Renal cortex interstitium (tissue), 11 donors: ENCODE results near the gene CPSF2. TPM values are rescaled to one million over a fixed set of nuclear protein-coding genes. Genes with fewer than 3 reads are reported as not detected.
A peak's percentile ranks its signal among the peaks of the same experiment; 100 is the strongest.
"Not testable (repeated sequence)": the region's sequence is repeated elsewhere in the genome, so short reads cannot be mapped to it uniquely, and the experiment has no call there.

Experiments
- DNase-seq, 11 donors: peaks; one replicate each; pipeline ENCODE4 v3.0.0-alpha.2; 2013; ENCODE audit warnings: low read depth in 9 of 11, low spot score in 4 of 11; ENCODE audit errors: extremely low read depth in 1 of 11
- polyA plus RNA-seq, 3 donors: library from polyadenylated mRNA; unstranded; fragments of 120-200 nt; gene quantifications; one replicate each; pipeline ENCODE4 v1.2.1, GENCODE V29; 2013; ENCODE audit not compliant: insufficient read length in 3 of 3

CPSF2 gene
- polyA plus RNA-seq, 3 donors: 54.5 to 77.9 (median 61.1) TPM

- DNase-seq: no peak
Observed at GRCh38 chr14:92207012-92207927, 85.5 kb downstream of the CPSF2 start.

- DNase-seq: no peak
Observed at GRCh38 chr14:92207928-92208265, 86.1 kb downstream of the CPSF2 start.

- DNase-seq: no peak
Observed at GRCh38 chr14:92209141-92209540, 87.4 kb downstream of the CPSF2 start.

GRCh38 chr14:92213125-92213524 is 91.4 kb downstream of the CPSF2 start:
- not testable (repeated sequence) for DNase-seq

- no peak for DNase-seq
Observed at GRCh38 chr14:92215579-92215978, 93.8 kb downstream of the CPSF2 start.

GRCh38 chr14:92217936-92218335 is 96.2 kb downstream of the CPSF2 start:
- peak in 2 of 11 donors; percentile 9 to 17 for DNase-seq

Other genes starting within 250 kb of the CPSF2 start
- gene FBLN5, start 174.3 kb upstream of the CPSF2 start, polyA plus RNA-seq: 100 to 1,000 TPM; 131 to 166 (median 163) TPM
- gene TRIP11, start 81.9 kb upstream of the CPSF2 start, polyA plus RNA-seq: 10 to 100 TPM; 33.2 to 44.3 (median 37.4) TPM
- gene ATXN3, start 15.4 kb upstream of the CPSF2 start, polyA plus RNA-seq: 10 to 100 TPM; 27.6 to 37.9 (median 34.6) TPM
- 100 to 1,000 TPM; 162 to 194 (median 188) TPM for gene NDUFB1, start 263 bp upstream of the CPSF2 start, polyA plus RNA-seq
- gene SLC24A4, start 201.2 kb downstream of the CPSF2 start, polyA plus RNA-seq: under 1 TPM; 0.19 to 0.59 (median 0.30) TPM